ENCODE measurements around the gene CACNA2D1. TPM values are rescaled to one million over a fixed set of nuclear protein-coding genes. Genes with fewer than 3 reads are reported as not detected.

The CACNA2D1 gene
- total RNA-seq, 1 donor from 2014 or later: 116 TPM

DNA sequence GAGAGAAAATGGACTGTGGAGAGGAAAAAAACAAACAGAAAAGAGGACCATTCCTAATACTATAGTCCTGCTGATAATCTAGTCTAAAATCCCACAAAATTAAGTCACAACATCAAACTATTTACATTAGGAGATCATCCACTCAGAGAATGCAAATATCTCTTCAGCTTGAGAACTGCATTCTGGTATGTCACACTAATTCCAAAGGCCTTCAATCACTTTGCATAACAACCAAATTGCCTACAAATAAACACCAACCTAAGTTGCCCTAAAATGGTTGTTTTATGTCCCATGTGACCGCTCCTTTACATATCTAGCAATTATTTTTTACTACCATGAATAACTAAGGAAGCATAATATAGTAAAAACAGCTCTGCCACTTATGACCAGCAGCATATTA lies 264.3 kb downstream of the CACNA2D1 start:
- Histone ChIP-seq H3K27ac (ENCODE audit: low read depth, low read length) (no peak overlapping the region), H3K4me1 (ENCODE audit: control insufficient read depth in 3 of 3, insufficient read depth in 3 of 3, low read length in 3 of 3) (peaks cover 0 to 8% (median 0%) of the 10 kb centered on the region in 3 donors), H3K27me3 (ENCODE audit: control insufficient read depth in 3 of 3, insufficient read depth in 3 of 3, low read length in 3 of 3) (no peaks in the 10 kb centered on the region), H3K9ac (ENCODE audit: low read depth in 1 of 3, low read length in 3 of 3) (no peak overlapping the region), H3K4me3 (ENCODE audit: low read length in 3 of 3) (no peak overlapping the region), H3K9me3 (ENCODE audit: control insufficient read depth in 3 of 3, low read length in 3 of 3) (no peaks in the 10 kb centered on the region), H3K36me3 (ENCODE audit: control insufficient read depth in 3 of 3, insufficient read depth in 3 of 3, low read length in 3 of 3) (no peaks in the 10 kb centered on the region)

DNA sequence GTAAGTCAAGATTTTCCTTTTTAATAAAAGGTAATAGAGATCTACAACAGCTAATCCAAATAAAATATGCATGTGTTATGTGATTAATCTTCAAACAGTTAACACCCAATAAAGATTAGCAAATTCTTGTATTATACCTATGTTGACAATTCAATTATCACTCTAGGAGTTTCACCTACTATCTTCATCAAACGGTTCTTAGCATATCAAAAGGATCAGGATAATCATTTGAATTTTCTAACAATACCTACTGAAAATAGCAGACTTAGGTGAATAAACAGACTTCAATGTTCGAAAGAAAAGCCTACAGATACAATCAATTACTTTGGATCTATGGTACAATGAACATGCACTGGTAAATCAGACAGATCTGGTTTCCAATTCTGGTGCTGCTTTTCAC lies 268.3 kb downstream of the CACNA2D1 start:
- Histone ChIP-seq H3K27ac (ENCODE audit: low read depth, low read length) (no peak overlapping the region), H3K27me3 (ENCODE audit: control insufficient read depth in 3 of 3, insufficient read depth in 3 of 3, low read length in 3 of 3) (no peaks in the 10 kb centered on the region), H3K4me3 (ENCODE audit: low read length in 3 of 3) (no peak overlapping the region), H3K4me1 (ENCODE audit: control insufficient read depth in 3 of 3, insufficient read depth in 3 of 3, low read length in 3 of 3) (peaks cover 0 to 8% (median 0%) of the 10 kb centered on the region in 3 donors), H3K9me3 (ENCODE audit: control insufficient read depth in 3 of 3, low read length in 3 of 3) (no peaks in the 10 kb centered on the region), H3K36me3 (ENCODE audit: control insufficient read depth in 3 of 3, insufficient read depth in 3 of 3, low read length in 3 of 3) (no peaks in the 10 kb centered on the region), H3K9ac (ENCODE audit: low read depth in 1 of 3, low read length in 3 of 3) (peak overlapping the region in 1 of 3 donors; percentile 20)

DNA sequence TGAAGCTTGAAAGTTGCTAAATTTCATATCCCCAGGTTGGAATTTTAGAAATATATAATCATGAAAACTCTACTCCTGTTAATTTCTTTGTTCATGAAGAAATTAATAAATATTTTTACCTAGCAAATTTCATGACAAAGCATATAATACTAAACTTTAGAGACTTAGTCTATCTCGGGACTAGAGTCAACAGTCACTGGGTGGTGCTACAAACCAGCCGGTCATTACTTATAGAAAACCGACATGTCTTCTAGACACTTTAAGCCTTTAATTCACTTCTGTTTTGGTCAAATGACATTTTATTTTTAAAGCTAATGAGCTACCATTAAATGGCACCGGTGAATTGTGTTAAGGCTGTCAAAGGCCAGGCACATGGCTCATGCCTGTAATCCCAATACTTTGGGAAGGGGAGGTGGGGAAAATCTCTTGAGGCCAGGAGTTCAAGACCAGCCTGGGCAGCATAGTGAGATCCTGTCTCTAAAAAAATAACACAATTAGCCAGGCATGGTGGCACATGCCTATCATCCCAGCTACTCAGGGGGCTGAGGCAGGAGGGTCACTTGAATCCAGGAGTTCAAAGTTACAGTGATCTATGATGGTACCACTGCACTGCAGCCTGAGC lies 270.1 kb downstream of the CACNA2D1 start:
- H3K9me3 ChIP-seq (ENCODE audit: control insufficient read depth in 3 of 3, low read length in 3 of 3): no peaks in the 10 kb centered on the region
- H3K9ac ChIP-seq (ENCODE audit: low read depth in 1 of 3, low read length in 3 of 3): no peak overlapping the region
- H3K27ac ChIP-seq (ENCODE audit: low read depth, low read length): no peak overlapping the region
- no peaks in the 10 kb centered on the region for H3K36me3 ChIP-seq (ENCODE audit: control insufficient read depth in 3 of 3, insufficient read depth in 3 of 3, low read length in 3 of 3)
- H3K4me1 ChIP-seq (ENCODE audit: control insufficient read depth in 3 of 3, insufficient read depth in 3 of 3, low read length in 3 of 3): peaks cover 0 to 8% (median 0%) of the 10 kb centered on the region in 3 donors
- H3K4me3 ChIP-seq (ENCODE audit: low read length in 3 of 3): no peak overlapping the region
- no peaks in the 10 kb centered on the region for H3K27me3 ChIP-seq (ENCODE audit: control insufficient read depth in 3 of 3, insufficient read depth in 3 of 3, low read length in 3 of 3)

DNA sequence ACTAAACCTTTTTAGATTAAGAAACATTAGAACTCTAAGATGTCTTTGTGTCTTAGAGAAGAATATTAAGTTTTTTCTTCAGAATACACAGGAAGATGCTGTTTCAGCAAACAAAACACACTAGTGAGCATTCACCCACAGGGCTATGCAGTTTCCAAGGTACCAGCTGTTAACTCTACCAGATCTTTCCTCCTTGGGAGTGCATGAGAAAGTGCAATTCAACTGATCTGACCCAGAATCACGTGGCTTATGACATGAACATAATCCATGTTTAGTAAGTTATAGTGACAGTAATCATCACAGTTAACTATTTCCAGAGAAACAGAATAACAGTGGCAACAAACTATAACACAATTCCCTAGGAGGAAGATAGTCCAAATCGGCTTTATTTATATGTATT lies 270.7 kb downstream of the CACNA2D1 start:
- Histone ChIP-seq H3K36me3 (ENCODE audit: control insufficient read depth in 3 of 3, insufficient read depth in 3 of 3, low read length in 3 of 3) (no peaks in the 10 kb centered on the region), H3K27me3 (ENCODE audit: control insufficient read depth in 3 of 3, insufficient read depth in 3 of 3, low read length in 3 of 3) (no peaks in the 10 kb centered on the region), H3K4me1 (ENCODE audit: control insufficient read depth in 3 of 3, insufficient read depth in 3 of 3, low read length in 3 of 3) (peaks cover 0 to 8% (median 0%) of the 10 kb centered on the region in 3 donors), H3K27ac (ENCODE audit: low read depth, low read length) (no peak overlapping the region), H3K9me3 (ENCODE audit: control insufficient read depth in 3 of 3, low read length in 3 of 3) (no peaks in the 10 kb centered on the region), H3K4me3 (ENCODE audit: low read length in 3 of 3) (no peak overlapping the region), H3K9ac (ENCODE audit: low read depth in 1 of 3, low read length in 3 of 3) (no peak overlapping the region)

DNA sequence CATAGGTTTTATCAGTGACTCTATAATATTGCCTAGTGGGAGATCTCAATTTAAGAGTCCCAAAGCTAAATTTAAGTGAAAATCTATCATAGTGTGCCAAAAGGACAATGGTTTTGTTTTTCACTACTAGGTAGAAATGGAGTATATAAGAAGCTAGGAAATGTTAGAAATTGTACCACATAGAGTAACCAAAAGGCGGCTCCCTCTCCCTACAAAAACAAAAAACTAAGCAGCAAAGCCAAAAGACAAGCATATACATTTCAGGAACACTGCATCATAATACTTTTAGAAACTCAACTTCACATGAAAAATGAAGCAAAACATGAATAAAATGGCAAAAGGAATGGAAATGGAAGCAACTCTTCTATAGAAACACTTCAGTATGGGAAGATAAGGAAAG lies 271.6 kb downstream of the CACNA2D1 start:
- H3K27ac ChIP-seq (ENCODE audit: low read depth, low read length): no peak overlapping the region

DNA sequence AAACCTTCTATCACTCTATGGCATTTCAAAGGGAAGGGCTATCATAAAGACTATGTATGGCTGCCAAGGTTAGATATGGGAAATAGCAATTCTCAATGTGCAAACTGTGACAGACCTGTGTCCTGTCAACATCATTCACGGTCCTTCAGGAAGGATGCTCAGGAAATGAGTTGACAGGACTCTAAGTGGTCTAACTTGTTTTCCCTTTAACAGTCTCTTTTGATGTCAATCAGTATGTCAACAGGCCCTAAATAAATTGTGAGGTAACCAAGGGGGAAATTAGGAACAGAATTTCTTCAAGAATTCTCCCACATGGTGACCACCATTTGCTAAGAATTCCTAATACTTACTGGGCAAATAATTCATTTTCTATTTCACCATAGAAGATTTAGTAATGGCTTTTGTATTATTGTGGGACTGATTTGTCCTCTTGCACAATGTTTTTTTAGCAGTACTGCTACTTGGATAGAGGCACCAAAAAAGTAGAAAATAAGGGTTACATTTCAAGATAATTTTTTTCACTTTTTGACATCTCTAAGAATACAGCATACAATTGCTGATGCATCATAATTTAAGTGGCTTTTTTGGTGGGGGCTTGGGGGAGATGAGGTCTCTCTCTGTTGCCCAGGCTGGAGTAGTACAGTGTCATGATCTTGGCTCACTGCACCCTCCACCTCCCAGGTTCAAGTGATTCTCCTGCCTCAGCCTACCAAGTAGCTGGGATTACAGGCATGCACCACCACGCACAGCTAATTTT lies 275.8 kb downstream of the CACNA2D1 start:
- H3K4me1 ChIP-seq (ENCODE audit: control insufficient read depth in 3 of 3, insufficient read depth in 3 of 3, low read length in 3 of 3): peaks cover 0 to 10% (median 2%) of the 10 kb centered on the region in 3 donors
- H3K27me3 ChIP-seq (ENCODE audit: control insufficient read depth in 3 of 3, insufficient read depth in 3 of 3, low read length in 3 of 3): no peaks in the 10 kb centered on the region
- H3K9ac ChIP-seq (ENCODE audit: low read depth in 1 of 3, low read length in 3 of 3): no peak overlapping the region
- H3K9me3 ChIP-seq (ENCODE audit: control insufficient read depth in 3 of 3, low read length in 3 of 3): no peaks in the 10 kb centered on the region
- no peak overlapping the region for H3K4me3 ChIP-seq (ENCODE audit: low read length in 3 of 3)
- H3K27ac ChIP-seq (ENCODE audit: low read depth, low read length): no peak overlapping the region
- H3K36me3 ChIP-seq (ENCODE audit: control insufficient read depth in 3 of 3, insufficient read depth in 3 of 3, low read length in 3 of 3): no peaks in the 10 kb centered on the region

More for the DNA sequence above, 271.6 kb downstream of the CACNA2D1 start:
- H3K4me1 ChIP-seq (ENCODE audit: control insufficient read depth in 3 of 3, insufficient read depth in 3 of 3, low read length in 3 of 3): peaks cover 0 to 4% (median 0%) of the 10 kb centered on the region in 3 donors
- no peaks in the 10 kb centered on the region for H3K36me3 ChIP-seq (ENCODE audit: control insufficient read depth in 3 of 3, insufficient read depth in 3 of 3, low read length in 3 of 3)
- no peaks in the 10 kb centered on the region for H3K27me3 ChIP-seq (ENCODE audit: control insufficient read depth in 3 of 3, insufficient read depth in 3 of 3, low read length in 3 of 3)
- no peak overlapping the region for H3K4me3 ChIP-seq (ENCODE audit: low read length in 3 of 3)
- no peak overlapping the region for H3K9ac ChIP-seq (ENCODE audit: low read depth in 1 of 3, low read length in 3 of 3)
- no peaks in the 10 kb centered on the region for H3K9me3 ChIP-seq (ENCODE audit: control insufficient read depth in 3 of 3, low read length in 3 of 3)

DNA sequence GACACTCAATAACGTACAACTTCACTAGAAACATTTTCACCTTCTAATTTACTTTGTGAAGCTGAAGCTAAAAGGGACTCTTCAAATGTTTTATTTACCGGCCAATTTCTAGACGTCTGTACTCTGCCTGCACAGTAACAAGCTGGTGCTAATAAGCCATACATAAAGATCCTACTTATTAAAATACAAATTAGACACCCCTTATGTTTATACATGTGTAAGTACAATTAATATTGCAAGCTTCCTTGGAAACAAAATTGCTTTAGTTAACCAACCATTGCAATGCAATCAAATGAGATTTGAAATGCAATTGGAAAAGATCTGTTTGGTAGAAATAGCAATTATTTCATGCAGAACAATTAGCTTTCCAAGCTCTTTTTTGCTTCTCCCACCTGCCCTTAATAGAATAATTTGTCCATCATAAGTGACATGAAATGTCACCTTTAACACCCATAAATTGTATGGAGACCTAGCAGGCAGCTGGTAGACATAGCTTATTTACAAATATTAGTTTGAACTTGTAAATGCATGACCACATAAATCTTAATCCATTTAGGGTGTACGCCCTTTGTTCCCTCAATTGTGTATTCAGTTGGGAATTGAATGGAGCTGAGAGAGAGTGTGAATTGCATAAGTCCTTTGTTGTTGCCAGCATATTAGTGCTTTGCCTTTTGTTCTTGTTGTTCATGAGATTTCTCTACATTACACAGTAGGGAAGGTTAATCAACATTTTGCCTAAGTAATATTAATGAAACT lies 277.1 kb downstream of the CACNA2D1 start:
- H3K4me1 ChIP-seq (ENCODE audit: control insufficient read depth in 3 of 3, insufficient read depth in 3 of 3, low read length in 3 of 3): peaks cover 0 to 10% (median 2%) of the 10 kb centered on the region in 3 donors
- no peak overlapping the region for H3K27ac ChIP-seq (ENCODE audit: low read depth, low read length)

DNA sequence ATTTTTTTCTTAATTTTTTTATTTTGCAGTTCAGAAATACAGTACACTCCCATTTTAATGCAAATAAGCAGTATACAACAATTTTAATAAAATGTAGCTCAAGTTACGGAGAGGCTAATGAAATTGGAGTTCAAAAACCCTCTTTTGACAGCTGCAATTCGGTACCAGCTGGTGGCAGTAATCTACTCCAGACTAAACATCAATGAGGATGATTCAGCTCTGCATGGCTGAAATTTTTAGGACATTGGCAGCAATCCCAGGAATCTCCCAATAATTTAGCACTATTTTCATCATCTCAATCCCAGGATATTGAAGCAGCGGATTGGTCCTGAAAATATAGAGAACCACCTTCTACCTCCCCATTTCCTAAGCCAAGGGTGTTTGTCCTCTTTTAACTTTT lies 278.8 kb downstream of the CACNA2D1 start:
- H3K4me1 ChIP-seq (ENCODE audit: control insufficient read depth in 3 of 3, insufficient read depth in 3 of 3, low read length in 3 of 3): peaks cover 0 to 10% (median 2%) of the 10 kb centered on the region in 3 donors
- no peak overlapping the region for H3K4me3 ChIP-seq (ENCODE audit: low read length in 3 of 3)
- no peak overlapping the region for H3K27ac ChIP-seq (ENCODE audit: low read depth, low read length)
- no peaks in the 10 kb centered on the region for H3K27me3 ChIP-seq (ENCODE audit: control insufficient read depth in 3 of 3, insufficient read depth in 3 of 3, low read length in 3 of 3)
- no peaks in the 10 kb centered on the region for H3K36me3 ChIP-seq (ENCODE audit: control insufficient read depth in 3 of 3, insufficient read depth in 3 of 3, low read length in 3 of 3)
- no peaks in the 10 kb centered on the region for H3K9me3 ChIP-seq (ENCODE audit: control insufficient read depth in 3 of 3, low read length in 3 of 3)
- no peak overlapping the region for H3K9ac ChIP-seq (ENCODE audit: low read depth in 1 of 3, low read length in 3 of 3)

More for the DNA sequence above, 277.1 kb downstream of the CACNA2D1 start:
- Histone ChIP-seq H3K9me3 (ENCODE audit: control insufficient read depth in 3 of 3, low read length in 3 of 3) (no peaks in the 10 kb centered on the region), H3K4me3 (ENCODE audit: low read length in 3 of 3) (no peak overlapping the region), H3K9ac (ENCODE audit: low read depth in 1 of 3, low read length in 3 of 3) (no peak overlapping the region), H3K36me3 (ENCODE audit: control insufficient read depth in 3 of 3, insufficient read depth in 3 of 3, low read length in 3 of 3) (no peaks in the 10 kb centered on the region), H3K27me3 (ENCODE audit: control insufficient read depth in 3 of 3, insufficient read depth in 3 of 3, low read length in 3 of 3) (no peaks in the 10 kb centered on the region)

DNA sequence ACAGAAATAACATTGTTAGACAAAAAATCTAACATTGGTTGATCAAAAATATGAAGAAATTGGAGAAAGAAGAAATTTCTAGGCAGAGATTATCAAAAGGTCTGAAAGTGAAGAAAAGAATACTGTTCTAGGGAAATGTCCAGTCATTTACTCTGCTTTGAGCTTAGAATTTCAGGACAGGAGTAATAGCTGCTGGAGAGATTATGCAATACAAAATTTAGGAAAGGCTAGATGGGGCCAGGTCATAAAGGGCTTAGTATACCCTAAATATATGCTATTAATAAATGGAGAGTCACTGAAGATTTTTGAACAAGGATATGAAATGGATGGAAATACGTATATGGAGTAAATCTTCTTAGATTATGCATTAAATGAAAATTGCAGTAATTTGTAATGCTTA lies 279.2 kb downstream of the CACNA2D1 start:
- Histone ChIP-seq H3K27ac (ENCODE audit: low read depth, low read length) (no peak overlapping the region), H3K9ac (ENCODE audit: low read depth in 1 of 3, low read length in 3 of 3) (no peak overlapping the region), H3K9me3 (ENCODE audit: control insufficient read depth in 3 of 3, low read length in 3 of 3) (no peaks in the 10 kb centered on the region), H3K4me1 (ENCODE audit: control insufficient read depth in 3 of 3, insufficient read depth in 3 of 3, low read length in 3 of 3) (peaks cover 0 to 10% (median 2%) of the 10 kb centered on the region in 3 donors), H3K36me3 (ENCODE audit: control insufficient read depth in 3 of 3, insufficient read depth in 3 of 3, low read length in 3 of 3) (no peaks in the 10 kb centered on the region), H3K27me3 (ENCODE audit: control insufficient read depth in 3 of 3, insufficient read depth in 3 of 3, low read length in 3 of 3) (no peaks in the 10 kb centered on the region), H3K4me3 (ENCODE audit: low read length in 3 of 3) (no peak overlapping the region)

DNA sequence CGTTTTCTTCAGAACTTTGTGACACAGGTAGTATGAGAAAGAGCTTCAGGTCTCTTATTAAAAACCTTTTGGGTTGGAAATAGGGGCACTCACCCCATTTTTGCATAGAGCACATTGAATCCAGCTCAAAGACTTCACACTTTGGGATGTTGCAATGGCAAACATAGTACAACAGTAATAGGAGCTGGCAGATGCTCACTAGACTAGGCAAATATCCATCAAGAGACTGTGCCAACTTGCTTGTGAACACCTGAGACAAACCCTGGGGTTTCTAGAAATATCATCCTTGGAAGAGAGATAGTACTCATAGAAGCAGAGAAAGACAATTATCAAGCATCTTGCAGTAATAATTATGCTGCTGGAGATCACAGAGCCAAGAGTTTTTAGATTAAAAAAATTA lies 280.0 kb downstream of the CACNA2D1 start:
- Histone ChIP-seq H3K4me3 (ENCODE audit: low read length in 3 of 3) (no peak overlapping the region), H3K27ac (ENCODE audit: low read depth, low read length) (no peak overlapping the region), H3K27me3 (ENCODE audit: control insufficient read depth in 3 of 3, insufficient read depth in 3 of 3, low read length in 3 of 3) (no peaks in the 10 kb centered on the region), H3K36me3 (ENCODE audit: control insufficient read depth in 3 of 3, insufficient read depth in 3 of 3, low read length in 3 of 3) (no peaks in the 10 kb centered on the region), H3K9ac (ENCODE audit: low read depth in 1 of 3, low read length in 3 of 3) (no peak overlapping the region), H3K9me3 (ENCODE audit: control insufficient read depth in 3 of 3, low read length in 3 of 3) (no peaks in the 10 kb centered on the region), H3K4me1 (ENCODE audit: control insufficient read depth in 3 of 3, insufficient read depth in 3 of 3, low read length in 3 of 3) (peaks cover 0 to 10% (median 2%) of the 10 kb centered on the region in 3 donors)
